HUES48 (cell line): ENCODE results near the gene SLC25A51.

Experiments used
- H3K27ac ChIP-seq: one replicate; pipeline ENCODE4 v1.7.0; 2013; ENCODE audit warnings: low read depth, low read length, inconsistent platforms
- H3K27me3 ChIP-seq: 2 replicates; pipeline ENCODE4 v1.6.1; 2013; ENCODE audit warnings: mild to moderate bottlenecking, low read length; ENCODE audit not compliant: control insufficient read depth, insufficient read depth
- H3K36me3 ChIP-seq: 2 replicates; pipeline ENCODE4 v1.6.1; 2013; ENCODE audit warnings: low read length; ENCODE audit not compliant: control insufficient read depth, insufficient read depth
- H3K4me1 ChIP-seq: 2 replicates; pipeline ENCODE4 v1.6.1; 2013; ENCODE audit warnings: mild to moderate bottlenecking, low read length; ENCODE audit not compliant: control insufficient read depth, insufficient read depth
- H3K4me3 ChIP-seq: 2 replicates; pipeline ENCODE4 v1.5.1; 2013; ENCODE audit warnings: mild to moderate bottlenecking, low read depth, low read length
- H3K9ac ChIP-seq: 2 replicates; pipeline ENCODE4 v1.6.1; 2013; ENCODE audit warnings: mild to moderate bottlenecking, low read depth, low read length, moderate library complexity
- H3K9me3 ChIP-seq: 2 replicates; pipeline ENCODE4 v1.6.1; 2013; ENCODE audit warnings: low read length; ENCODE audit not compliant: control insufficient read depth, insufficient read depth

SLC25A51 gene

GRCh38 chr9:37924538-37924937 is 20.6 kb upstream of the SLC25A51 start:
- peaks cover 15% of the 10 kb centered on the region for H3K4me1 ChIP-seq
- no peak overlapping the region for H3K9ac ChIP-seq
- no peaks in the 10 kb centered on the region for H3K27me3 ChIP-seq
- H3K4me3 ChIP-seq, result no peak overlapping the region
- H3K36me3 ChIP-seq, result no peaks in the 10 kb centered on the region
- H3K9me3 ChIP-seq, result no peaks in the 10 kb centered on the region
- no peak overlapping the region for H3K27ac ChIP-seq

- no peak overlapping the region for H3K9ac ChIP-seq
Observed at GRCh38 chr9:37923796-37924427, 20.0 kb upstream of the SLC25A51 start.

GRCh38 chr9:37923118-37923795 is 19.3 kb upstream of the SLC25A51 start:
- H3K4me3 ChIP-seq, result no peak overlapping the region
- no peaks in the 10 kb centered on the region for H3K36me3 ChIP-seq
- peaks cover 16% of the 10 kb centered on the region for H3K4me1 ChIP-seq
- H3K27me3 ChIP-seq, result no peaks in the 10 kb centered on the region
- H3K9ac ChIP-seq, result no peak overlapping the region
- peak overlapping the region; percentile 36 for H3K27ac ChIP-seq
- H3K9me3 ChIP-seq, result no peaks in the 10 kb centered on the region

More at GRCh38 chr9:37923796-37924427, 20.0 kb upstream of the SLC25A51 start:
- H3K27ac ChIP-seq, result no peak overlapping the region
- H3K4me3 ChIP-seq, result no peak overlapping the region
- H3K27me3 ChIP-seq, result no peaks in the 10 kb centered on the region
- H3K9me3 ChIP-seq, result no peaks in the 10 kb centered on the region
- no peaks in the 10 kb centered on the region for H3K36me3 ChIP-seq
- H3K4me1 ChIP-seq, result peaks cover 16% of the 10 kb centered on the region

- Histone ChIP-seq H3K27ac (peak overlapping the region; percentile 36), H3K4me3 (no peak overlapping the region)
Observed at GRCh38 chr9:37922363-37923117, 18.6 kb upstream of the SLC25A51 start.

GRCh38 chr9:37921546-37922300 is 17.8 kb upstream of the SLC25A51 start:
- H3K27ac ChIP-seq, result no peak overlapping the region
- H3K36me3 ChIP-seq, result 0 out of 2 replicates have a peak, but pooled peaks cover 6% of the 10 kb centered on the region
- no peak overlapping the region for H3K4me3 ChIP-seq
- H3K4me1 ChIP-seq, result peaks cover 16% of the 10 kb centered on the region
- H3K9me3 ChIP-seq, result no peaks in the 10 kb centered on the region
- no peaks in the 10 kb centered on the region for H3K27me3 ChIP-seq
- no peak overlapping the region for H3K9ac ChIP-seq

More at GRCh38 chr9:37922363-37923117, 18.6 kb upstream of the SLC25A51 start:
- H3K9me3 ChIP-seq, result no peaks in the 10 kb centered on the region
- H3K27me3 ChIP-seq, result no peaks in the 10 kb centered on the region
- peaks cover 16% of the 10 kb centered on the region for H3K4me1 ChIP-seq
- 0 out of 2 replicates have a peak, but pooled peaks cover 6% of the 10 kb centered on the region for H3K36me3 ChIP-seq
- no peak overlapping the region for H3K9ac ChIP-seq

- no peaks in the 10 kb centered on the region for H3K9me3 ChIP-seq
- no peak overlapping the region for H3K4me3 ChIP-seq
- peaks cover 16% of the 10 kb centered on the region for H3K4me1 ChIP-seq
- no peaks in the 10 kb centered on the region for H3K27me3 ChIP-seq
- H3K27ac ChIP-seq, result no peak overlapping the region
- no peak overlapping the region for H3K9ac ChIP-seq
- 0 out of 2 replicates have a peak, but pooled peaks cover 6% of the 10 kb centered on the region for H3K36me3 ChIP-seq
Observed at GRCh38 chr9:37921168-37921510, 17.2 kb upstream of the SLC25A51 start.

- Histone ChIP-seq H3K27me3 (no peaks in the 10 kb centered on the region), H3K36me3 (0 out of 2 replicates have a peak, but pooled peaks cover 6% of the 10 kb centered on the region), H3K27ac (no peak overlapping the region), H3K9me3 (no peaks in the 10 kb centered on the region), H3K4me1 (peaks cover 16% of the 10 kb centered on the region), H3K9ac (no peak overlapping the region), H3K4me3 (no peak overlapping the region)
Observed at GRCh38 chr9:37920471-37921167, 16.7 kb upstream of the SLC25A51 start.

GRCh38 chr9:37919956-37920335 is 16.0 kb upstream of the SLC25A51 start:
- Histone ChIP-seq H3K27ac (peak overlapping the region; percentile 46), H3K4me1 (peaks cover 16% of the 10 kb centered on the region), H3K4me3 (no peak overlapping the region), H3K9ac (no peak overlapping the region), H3K36me3 (0 out of 2 replicates have a peak, but pooled peaks cover 6% of the 10 kb centered on the region), H3K27me3 (no peaks in the 10 kb centered on the region), H3K9me3 (no peaks in the 10 kb centered on the region)

- Histone ChIP-seq H3K4me1 (peaks cover 16% of the 10 kb centered on the region), H3K9me3 (no peaks in the 10 kb centered on the region), H3K4me3 (no peak overlapping the region), H3K9ac (no peak overlapping the region), H3K36me3 (0 out of 2 replicates have a peak, but pooled peaks cover 6% of the 10 kb centered on the region), H3K27me3 (no peaks in the 10 kb centered on the region), H3K27ac (peak overlapping the region; percentile 46)
Observed at GRCh38 chr9:37919246-37919955, 15.5 kb upstream of the SLC25A51 start.
